Kidney (tissue), 14 donors: ENCODE results near the gene PCDH9. TPM values are rescaled to one million over a fixed set of nuclear protein-coding genes. Genes with fewer than 3 reads are reported as not detected.

ENCODE experiments used
- DNase-seq, 5 donors: peaks; one replicate each; pipeline ENCODE4 v3.0.0-alpha.2; 2013 to 2020
- FAIRE-seq: peaks from 2 replicates; lab custom pipeline; 2012; peaks lifted over from hg19 to GRCh38; lab: Jason Lieb, UNC
- H3K27ac ChIP-seq, 2 donors: one replicate each; pipeline ENCODE4 v1.7.0; 2013; ENCODE audit warnings: low read depth in 2 of 2, low read length in 2 of 2, inconsistent platforms in 1 of 2
- H3K27me3 ChIP-seq: one replicate; pipeline ENCODE4 v1.7.1; 2013; ENCODE audit warnings: low read length, inconsistent platforms; ENCODE audit not compliant: control insufficient read depth, insufficient read depth
- H3K36me3 ChIP-seq, 3 donors: one replicate each; pipeline versions ENCODE4 v1.7.0 to v1.7.1; 2013; ENCODE audit warnings: low read length in 3 of 3, control low read depth in 1 of 3, inconsistent platforms in 1 of 3; ENCODE audit not compliant: insufficient read depth in 3 of 3, control insufficient read depth in 2 of 3
- H3K4me1 ChIP-seq, 3 donors: one replicate each; pipeline versions ENCODE4 v1.7.0 to v1.7.1; 2013; ENCODE audit warnings: low read length in 3 of 3, inconsistent platforms in 1 of 3, low read depth in 1 of 3; ENCODE audit not compliant: control insufficient read depth in 2 of 3, insufficient read depth in 2 of 3
- H3K4me3 ChIP-seq, 3 donors: one replicate each; pipeline versions ENCODE4 v1.7.0 to v1.8.1; 2013; ENCODE audit warnings: low read length in 3 of 3, control low read depth in 1 of 3, inconsistent platforms in 1 of 3
- H3K9ac ChIP-seq, 3 donors: one replicate each; pipeline versions ENCODE4 v1.7.0 to v1.7.1; 2013; ENCODE audit warnings: low read length in 3 of 3, control low read depth in 1 of 3, inconsistent platforms in 1 of 3
- H3K9me3 ChIP-seq, 3 donors: one replicate each; pipeline versions ENCODE4 v1.7.0 to v1.7.1; 2013; ENCODE audit warnings: low read length in 3 of 3, control low read depth in 1 of 3, inconsistent platforms in 1 of 3; ENCODE audit not compliant: control insufficient read depth in 2 of 3, insufficient read depth in 1 of 3
- CTCF ChIP-seq: IDR thresholded peaks from 3 replicates; pipeline ENCODE4 v1.5.1; 2012; ENCODE audit warnings: mild to moderate bottlenecking, moderate library complexity, borderline replicate concordance; ENCODE audit not compliant: insufficient read depth; ENCODE audit errors: extremely low read depth
- intact Hi-C: fragments of 100-400 bp; cut with DNase I; formaldehyde crosslinking; loops from one replicate; pipeline ENCODE4 v1.11.1; 2022
- polyA plus RNA-seq: library from polyadenylated mRNA; stranded (reverse); fragments of 350-450 nt; fragmentation: Illumina TruSeq; extraction: RNeasy Lipid Tissue Mini Kit (QIAGEN cat#74804); gene quantifications from one replicate; pipeline ENCODE4 v1.2.3, GENCODE V29; 2014; ENCODE audit warnings: low read depth, low replicate concordance; ENCODE audit not compliant: insufficient read depth
- total RNA-seq: library from RNA; stranded (reverse); fragmentation: NEBNext Ultra II Directional; extraction: Animal tissue kit (Norgen Biotek cat#: 25700); gene quantifications from one replicate; pipeline ENCODE4 v1.2.1, GENCODE V29; 2021
- donor health status: control.
- donor health status: control.
- donor health status: control.
- donor health status: control.
- donor health status: control.
- donor health status: DM: yes; HTN: yes; CAD: no.
- donor health status: Normal renal cell carcinoma (clear cell type).

The PCDH9 gene
- total and polyA plus RNA-seq, 2 donors from 2014 or later = 1.6 to 9.5 TPM

- no peaks in the 10 kb centered on the region for H3K36me3 ChIP-seq
- peaks cover 0 to 7% (median 0%) of the 10 kb centered on the region in 3 donors for H3K4me1 ChIP-seq
- no peaks in the 10 kb centered on the region for H3K27me3 ChIP-seq
- TF ChIP-seq CTCF = no peak
- no peak overlapping the region for H3K27ac ChIP-seq
- no peak overlapping the region for H3K9ac ChIP-seq
- H3K4me3 ChIP-seq = peak overlapping the region in 2 of 3 donors; percentile 17 to 32
- no peak for FAIRE-seq
- DNase-seq = no peak
- H3K9me3 ChIP-seq = no peaks in the 10 kb centered on the region
- intact Hi-C loops = no loop called here
Measured at GRCh38 chr13:67221630-67222226, 8.4 kb downstream of the PCDH9 start.

GRCh38 chr13:67219113-67219512 lies 11.0 kb downstream of the PCDH9 start:
- DNase-seq (no peak), FAIRE-seq (no peak)
- H3K36me3 ChIP-seq = no peaks in the 10 kb centered on the region
- H3K4me3 ChIP-seq = no peak overlapping the region
- H3K27ac ChIP-seq = no peak overlapping the region
- H3K27me3 ChIP-seq = no peaks in the 10 kb centered on the region
- no peak overlapping the region for H3K9ac ChIP-seq
- intact Hi-C loops = no loop called here
- H3K9me3 ChIP-seq = no peaks in the 10 kb centered on the region
- TF ChIP-seq CTCF = no peak
- H3K4me1 ChIP-seq = peaks cover 0 to 2% (median 0%) of the 10 kb centered on the region in 3 donors

- no peak for TF ChIP-seq CTCF
- Histone ChIP-seq H3K9ac (no peak overlapping the region), H3K4me1 (peaks cover 0 to 2% (median 0%) of the 10 kb centered on the region in 3 donors), H3K9me3 (no peaks in the 10 kb centered on the region), H3K27me3 (no peaks in the 10 kb centered on the region), H3K4me3 (no peak overlapping the region), H3K27ac (no peak overlapping the region), H3K36me3 (no peaks in the 10 kb centered on the region)
- no peak for DNase-seq
- no peak for FAIRE-seq
- intact Hi-C loops = no loop called here
Measured at GRCh38 chr13:67217880-67218279, 12.3 kb downstream of the PCDH9 start.

DNA sequence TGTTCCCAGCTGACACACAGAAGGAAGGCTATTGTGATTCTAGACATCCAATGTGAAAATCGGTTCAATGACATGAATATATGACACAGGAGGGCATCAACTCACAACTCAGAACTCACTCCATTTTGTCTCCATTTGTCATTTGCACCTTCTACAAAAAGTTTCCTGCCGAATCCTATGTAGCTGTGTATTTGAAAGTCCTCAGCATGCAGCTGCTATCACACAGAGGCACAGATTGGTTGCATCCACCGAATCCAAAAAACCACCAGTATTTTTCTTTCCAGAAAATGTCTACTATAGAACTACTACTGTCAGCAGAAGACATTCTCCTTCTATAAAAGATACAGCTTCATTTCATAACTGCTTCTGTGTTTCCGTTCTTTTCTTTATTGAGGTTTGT lies 13.3 kb downstream of the PCDH9 start:
- TF ChIP-seq CTCF = no peak
- Histone ChIP-seq H3K9ac (no peak overlapping the region), H3K4me3 (no peak overlapping the region), H3K27me3 (no peaks in the 10 kb centered on the region), H3K9me3 (no peaks in the 10 kb centered on the region), H3K4me1 (peaks cover 0 to 2% (median 0%) of the 10 kb centered on the region in 3 donors), H3K36me3 (no peaks in the 10 kb centered on the region), H3K27ac (no peak overlapping the region)
- intact Hi-C loops = no loop called here
- FAIRE-seq (no peak), DNase-seq (no peak)
